Measurements from ENCODE around the gene UTP11.
"Not testable (repeated sequence)": the region's sequence is repeated elsewhere in the genome, so short reads cannot be mapped to it uniquely, and the experiment has no call there.

Gene UTP11

DNA sequence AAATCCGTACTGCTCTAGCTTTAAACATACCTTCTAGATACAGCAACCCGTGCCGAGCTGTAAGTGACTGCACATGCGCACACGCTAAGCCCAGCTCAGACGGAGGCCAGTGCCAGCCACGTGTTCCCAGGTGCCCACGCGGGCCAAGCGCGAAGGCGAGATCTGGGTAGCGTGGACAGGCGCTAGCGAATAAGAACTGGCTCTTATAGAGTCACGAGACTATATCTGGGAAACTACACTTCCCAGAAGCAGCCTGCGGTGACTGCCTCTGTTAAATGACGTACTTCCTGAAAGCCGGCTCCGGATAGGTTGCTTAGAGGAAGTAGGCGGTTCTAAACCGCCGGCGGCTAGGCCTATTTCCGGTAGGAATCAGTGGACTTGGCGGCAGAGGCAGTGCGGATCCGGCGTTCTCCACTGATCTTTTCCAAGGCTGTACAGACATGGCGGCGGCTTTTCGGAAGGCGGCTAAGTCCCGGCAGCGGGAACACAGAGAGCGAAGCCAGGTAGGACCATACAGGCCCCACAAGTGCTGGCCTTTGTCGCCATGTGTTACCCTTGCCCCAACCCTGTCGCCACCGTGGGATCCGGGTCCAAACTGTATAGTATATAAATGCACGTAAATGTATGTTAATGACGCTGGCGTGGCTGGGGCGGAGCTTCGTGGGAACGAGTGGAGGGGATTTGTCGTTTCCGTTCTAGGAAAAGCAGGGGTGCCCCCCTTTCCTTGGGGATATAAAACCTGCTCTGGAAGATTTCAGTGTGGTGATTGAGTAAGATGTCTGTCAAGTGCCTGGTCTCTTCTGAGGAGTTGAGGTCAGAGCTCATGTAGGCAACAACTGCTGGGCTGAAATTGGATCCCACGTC, at the start of gene UTP11:
TSS of gene UTP11 (plus strand) at position 372 of the 864 bp plus-strand sequence. CDS start at position 441, 69 bp downstream.
- TF ChIP-seq, protein P1, sequence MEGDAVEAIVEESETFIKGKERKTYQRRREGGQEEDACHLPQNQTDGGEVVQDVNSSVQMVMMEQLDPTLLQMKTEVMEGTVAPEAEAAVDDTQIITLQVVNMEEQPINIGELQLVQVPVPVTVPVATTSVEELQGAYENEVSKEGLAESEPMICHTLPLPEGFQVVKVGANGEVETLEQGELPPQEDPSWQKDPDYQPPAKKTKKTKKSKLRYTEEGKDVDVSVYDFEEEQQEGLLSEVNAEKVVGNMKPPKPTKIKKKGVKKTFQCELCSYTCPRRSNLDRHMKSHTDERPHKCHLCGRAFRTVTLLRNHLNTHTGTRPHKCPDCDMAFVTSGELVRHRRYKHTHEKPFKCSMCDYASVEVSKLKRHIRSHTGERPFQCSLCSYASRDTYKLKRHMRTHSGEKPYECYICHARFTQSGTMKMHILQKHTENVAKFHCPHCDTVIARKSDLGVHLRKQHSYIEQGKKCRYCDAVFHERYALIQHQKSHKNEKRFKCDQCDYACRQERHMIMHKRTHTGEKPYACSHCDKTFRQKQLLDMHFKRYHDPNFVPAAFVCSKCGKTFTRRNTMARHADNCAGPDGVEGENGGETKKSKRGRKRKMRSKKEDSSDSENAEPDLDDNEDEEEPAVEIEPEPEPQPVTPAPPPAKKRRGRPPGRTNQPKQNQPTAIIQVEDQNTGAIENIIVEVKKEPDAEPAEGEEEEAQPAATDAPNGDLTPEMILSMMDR (conservative IDR thresholded peaks at IDR 0.05), result no peak
- peak within 1 kb of the TSS; percentile 89 for H3K27ac ChIP-seq

- H3K27ac ChIP-seq, result not testable (repeated sequence)
Measured at GRCh38 chr1:37964106-37964505, 48.4 kb upstream of the UTP11 start.

GRCh38 chr1:37965301-37965700, 47.2 kb upstream of the UTP11 start:
- no peak overlapping the region for H3K27ac ChIP-seq
- TF ChIP-seq, protein P1 (conservative IDR thresholded peaks at IDR 0.05), result no peak

DNA sequence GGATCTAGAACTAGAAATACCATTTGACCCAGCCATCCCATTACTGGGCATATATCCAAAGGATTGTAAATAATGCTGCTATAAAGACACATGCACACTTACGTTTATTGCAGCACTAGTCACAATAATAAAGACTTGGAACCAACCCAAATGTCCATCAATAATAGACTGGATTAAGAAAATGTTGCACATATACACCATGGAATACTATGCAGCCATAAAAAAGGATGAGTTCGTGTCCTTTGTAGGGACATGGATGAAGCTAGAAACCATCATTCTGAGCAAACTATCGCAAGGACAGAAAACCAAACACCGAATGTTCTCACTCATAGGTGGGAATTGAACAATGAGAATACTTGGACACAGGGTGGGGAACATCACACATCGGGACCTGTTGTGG, 38.9 kb upstream of the UTP11 start:
- not testable (repeated sequence) for H3K27ac ChIP-seq

DNA sequence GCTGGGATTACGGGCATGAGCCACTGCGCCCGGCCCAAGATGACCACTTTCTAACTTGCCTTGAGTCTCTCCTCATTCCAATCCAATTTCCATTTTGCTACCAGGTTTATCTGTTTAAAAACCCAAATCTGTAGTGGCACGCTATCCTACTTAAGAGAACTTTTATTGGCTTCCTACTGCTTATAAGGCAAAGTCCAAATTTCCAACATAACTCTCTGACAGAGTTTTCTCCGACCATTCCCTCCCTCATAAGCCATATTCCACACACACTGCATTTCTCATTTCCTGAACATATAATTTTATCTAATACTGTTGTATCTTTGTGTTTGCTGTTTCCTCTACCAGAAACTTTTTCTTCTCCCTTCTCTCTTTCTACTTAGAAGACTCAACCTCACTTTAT, 38.0 kb upstream of the UTP11 start:
- TF ChIP-seq, protein P1 (conservative IDR thresholded peaks at IDR 0.05), result no peak
- H3K27ac ChIP-seq, result no peak overlapping the region

GRCh38 chr1:37975083-37975482, 37.5 kb upstream of the UTP11 start:
- not testable (repeated sequence) for H3K27ac ChIP-seq
- TF ChIP-seq, protein P1 (conservative IDR thresholded peaks at IDR 0.05), result peak; percentile 80

- H3K27ac ChIP-seq, result no peak overlapping the region
- TF ChIP-seq, protein P1 (conservative IDR thresholded peaks at IDR 0.05), result no peak
Measured at GRCh38 chr1:37978541-37978940, 34.0 kb upstream of the UTP11 start.

- no peak overlapping the region for H3K27ac ChIP-seq
- TF ChIP-seq, protein P1 (conservative IDR thresholded peaks at IDR 0.05), result no peak
Measured at GRCh38 chr1:37983546-37983945, 29.0 kb upstream of the UTP11 start.
